ENCODE data around the gene CD44.
A peak's percentile ranks its signal among the peaks of the same experiment; 100 is the strongest.

DNA sequence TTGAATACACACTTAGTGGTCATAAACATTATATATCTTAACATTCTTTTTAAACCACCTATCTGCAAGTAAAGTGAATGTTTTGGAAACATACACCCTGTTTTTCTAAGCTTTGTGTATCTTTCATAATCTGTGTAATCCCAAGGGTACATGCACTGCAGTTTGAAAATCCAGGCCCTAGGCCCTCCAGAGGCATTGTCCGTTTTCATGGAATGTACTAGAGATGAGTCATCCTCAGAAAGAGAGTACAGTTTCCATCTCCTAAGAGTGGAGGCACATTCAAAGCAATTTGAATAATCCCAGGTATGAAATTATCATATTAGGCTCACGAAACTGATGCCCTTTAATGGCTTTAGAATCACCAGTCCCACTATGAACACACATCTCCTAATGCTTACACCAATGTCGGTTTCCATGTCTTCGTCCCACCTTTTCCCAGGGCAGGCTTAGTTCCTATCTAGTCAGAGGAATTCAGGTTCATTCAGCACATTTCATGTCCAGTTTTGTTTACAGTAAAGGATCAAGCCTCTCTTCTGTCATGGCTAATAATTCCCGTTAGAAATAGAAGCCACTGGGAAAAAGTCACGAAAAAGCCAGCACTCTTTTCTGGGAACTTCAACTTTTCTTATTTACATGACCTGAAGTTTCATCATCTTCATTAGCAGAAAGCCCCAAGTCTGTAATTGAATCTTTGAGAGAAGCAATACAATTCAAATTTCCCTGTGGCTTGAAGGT is 39.5 kb upstream of the CD44 start:
- TF ChIP-seq, protein P1, sequence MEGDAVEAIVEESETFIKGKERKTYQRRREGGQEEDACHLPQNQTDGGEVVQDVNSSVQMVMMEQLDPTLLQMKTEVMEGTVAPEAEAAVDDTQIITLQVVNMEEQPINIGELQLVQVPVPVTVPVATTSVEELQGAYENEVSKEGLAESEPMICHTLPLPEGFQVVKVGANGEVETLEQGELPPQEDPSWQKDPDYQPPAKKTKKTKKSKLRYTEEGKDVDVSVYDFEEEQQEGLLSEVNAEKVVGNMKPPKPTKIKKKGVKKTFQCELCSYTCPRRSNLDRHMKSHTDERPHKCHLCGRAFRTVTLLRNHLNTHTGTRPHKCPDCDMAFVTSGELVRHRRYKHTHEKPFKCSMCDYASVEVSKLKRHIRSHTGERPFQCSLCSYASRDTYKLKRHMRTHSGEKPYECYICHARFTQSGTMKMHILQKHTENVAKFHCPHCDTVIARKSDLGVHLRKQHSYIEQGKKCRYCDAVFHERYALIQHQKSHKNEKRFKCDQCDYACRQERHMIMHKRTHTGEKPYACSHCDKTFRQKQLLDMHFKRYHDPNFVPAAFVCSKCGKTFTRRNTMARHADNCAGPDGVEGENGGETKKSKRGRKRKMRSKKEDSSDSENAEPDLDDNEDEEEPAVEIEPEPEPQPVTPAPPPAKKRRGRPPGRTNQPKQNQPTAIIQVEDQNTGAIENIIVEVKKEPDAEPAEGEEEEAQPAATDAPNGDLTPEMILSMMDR (IDR thresholded peaks at IDR 0.05), result no peak
- TF ChIP-seq POLR2AphosphoS5 (IDR thresholded peaks at IDR 0.05; ENCODE audit: low read depth, low read length), result no peak
- TF ChIP-seq, protein P2, sequence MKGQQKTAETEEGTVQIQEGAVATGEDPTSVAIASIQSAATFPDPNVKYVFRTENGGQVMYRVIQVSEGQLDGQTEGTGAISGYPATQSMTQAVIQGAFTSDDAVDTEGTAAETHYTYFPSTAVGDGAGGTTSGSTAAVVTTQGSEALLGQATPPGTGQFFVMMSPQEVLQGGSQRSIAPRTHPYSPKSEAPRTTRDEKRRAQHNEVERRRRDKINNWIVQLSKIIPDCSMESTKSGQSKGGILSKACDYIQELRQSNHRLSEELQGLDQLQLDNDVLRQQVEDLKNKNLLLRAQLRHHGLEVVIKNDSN (IDR thresholded peaks at IDR 0.05; ENCODE audit: borderline replicate concordance, low read depth), result no peak
- TF ChIP-seq JUND (IDR thresholded peaks at IDR 0.05), result peak; percentile 77
